Measurements from ENCODE around the gene KIF2C.

KIF2C gene

GRCh38 chr1:44817307-44817706 lies 77.7 kb downstream of the KIF2C start:
- no peak for DNase-seq

All from hippocampal formation (tissue), 2 donors.